K562 (cell line): ENCODE results near the gene SIRT5. TPM values are rescaled to one million over a fixed set of nuclear protein-coding genes. Genes with fewer than 3 reads are reported as not detected.
A peak's percentile ranks its signal among the peaks of the same experiment; 100 is the strongest.

Experiments used
- ATAC-seq: fragments of 200-7000 bp; cut with Tn5 transposase; 3 replicates; pipeline ENCODE4 v1.9.1; 2020; ENCODE audit warnings: moderate library complexity
- BruUV-seq: library from RNA; stranded (reverse); fragments of 400-500 nt; replicated peaks from 2 replicates; lab custom pipeline; 2021; lab: Mats Ljungman, UMichigan
- CTCF ChIA-PET: fragments of 300-600 bp; formaldehyde crosslinking; extraction: SDS; loops from one replicate; lab custom pipeline; 2021; ENCODE audit warnings: low intra/inter-chr PET ratio; lab: Yijun Ruan, JAX
- POLR2A ChIA-PET: fragments of 300-600, 350-650 bp; sonication (Branson Sonifier 250); formaldehyde crosslinking; extraction: SDS; loops from one replicate; lab custom pipeline; 2021; ENCODE audit warnings: antibody characterized with exemption, inconsistent platforms; lab: Yijun Ruan, JAX
- DNase-seq, 4 experiments: peaks; one replicate each; pipeline versions ENCODE4 v3.0.0 to v3.0.0-alpha.2; 2011 to 2018; ENCODE audit warnings: low spot score in 3 of 4, mixed read lengths in 3 of 4; ENCODE audit errors: extremely low read depth in 1 of 4
- FAIRE-seq: peaks from 2 replicates; lab custom pipeline; 2011; peaks lifted over from hg19 to GRCh38; lab: Jason Lieb, UNC
- H2AFZ ChIP-seq: 2 replicates; pipeline ENCODE4 v1.6.0; 2011; ENCODE audit warnings: low read depth, low read length, control low read depth, inconsistent platforms
- H3K27ac ChIP-seq: fragments of 200-600 bp; 3 replicates; pipeline ENCODE4 v1.8.0; 2011; ENCODE audit warnings: low read depth, mild to moderate bottlenecking, control low read depth, inconsistent platforms, low read length, moderate library complexity, mixed read lengths; ENCODE audit errors: extremely low read depth
- H3K27me3 ChIP-seq, 2 experiments: fragments of 300-600 bp in 1 of 2; 2 replicates in 1 of 2; 3 replicates in 1 of 2; pipeline versions ENCODE4 v1.6.0 to v1.8.0; 2011; ENCODE audit warnings: inconsistent platforms in 2 of 2, low read length in 2 of 2, mild to moderate bottlenecking in 1 of 2, mixed read lengths in 1 of 2, moderate library complexity in 1 of 2; ENCODE audit not compliant: control insufficient read depth in 2 of 2, insufficient read depth in 2 of 2
- H3K36me3 ChIP-seq: fragments of 300-600 bp; 3 replicates; pipeline ENCODE4 v1.8.0; 2011; ENCODE audit warnings: mild to moderate bottlenecking, low read length, inconsistent platforms; ENCODE audit not compliant: control insufficient read depth, insufficient read depth
- H3K4me1 ChIP-seq, 2 experiments: fragments of 200-600 bp in 1 of 2; replicated peaks in 1 of 2; 2 replicates in 1 of 2; 3 replicates in 1 of 2; pipeline versions ENCODE4 v1.5.1 to v1.8.0; 2011; ENCODE audit warnings: inconsistent platforms in 2 of 2, low read length in 2 of 2, mild to moderate bottlenecking in 1 of 2, mixed read lengths in 1 of 2, moderate library complexity in 1 of 2; ENCODE audit not compliant: control insufficient read depth in 2 of 2, insufficient read depth in 2 of 2
- H3K4me2 ChIP-seq: 2 replicates; pipeline ENCODE4 v1.6.1; 2011; ENCODE audit warnings: low read length, control low read depth, inconsistent platforms, mixed read lengths; ENCODE audit not compliant: insufficient read depth
- H3K4me3 ChIP-seq: fragments of 200-600 bp; sonication (generic), shearing (Covaris generic); 2 replicates; pipeline ENCODE4 v1.5.1; 2016; ENCODE audit warnings: control low read depth, inconsistent platforms
- H3K79me2 ChIP-seq: fragments of 200-600 bp; 3 replicates; pipeline ENCODE4 v1.8.0; 2011; ENCODE audit warnings: low read length, inconsistent platforms; ENCODE audit not compliant: control insufficient read depth, insufficient read depth
- H3K9ac ChIP-seq, 2 experiments: 2 replicates each; pipeline versions ENCODE4 v1.6.0 to v1.6.1; 2011; ENCODE audit warnings: low read depth in 2 of 2, low read length in 2 of 2, control low read depth in 1 of 2, inconsistent platforms in 1 of 2, mild to moderate bottlenecking in 1 of 2, mixed read lengths in 1 of 2; ENCODE audit not compliant: insufficient read depth in 1 of 2
- H3K9me1 ChIP-seq: one replicate; pipeline ENCODE4 v1.6.0; 2011; ENCODE audit warnings: inconsistent platforms, mild to moderate bottlenecking, low read length, moderate library complexity; ENCODE audit not compliant: control insufficient read depth, insufficient read depth
- H3K9me3 ChIP-seq: replicated peaks from 2 replicates; pipeline ENCODE4 v1.5.1; 2011; ENCODE audit warnings: low read depth, low read length, inconsistent platforms; ENCODE audit not compliant: control insufficient read depth, insufficient read depth
- H4K20me1 ChIP-seq: replicated peaks from 2 replicates; pipeline ENCODE4 v1.6.1; 2011; ENCODE audit warnings: low read length, inconsistent platforms, mixed read lengths; ENCODE audit not compliant: control insufficient read depth, insufficient read depth
- ARID1B ChIP-seq: fragments of 450-650 bp; IDR thresholded peaks from 2 replicates; pipeline ENCODE4 v1.6.1; 2016; ENCODE audit warnings: antibody characterized with exemption, mild to moderate bottlenecking, inconsistent platforms
- CBFA2T3 ChIP-seq: fragments of 450-650 bp; IDR thresholded peaks from 2 replicates; pipeline ENCODE4 v1.6.1; 2017
- GATA2 ChIP-seq: sonication (generic); formaldehyde crosslinking; IDR thresholded peaks from 2 replicates; pipeline ENCODE4 v1.4.0; 2020; ENCODE audit warnings: mild to moderate bottlenecking, missing genetic modification reagents
- KAT7 ChIP-seq: sonication (generic); formaldehyde crosslinking; IDR thresholded peaks from 2 replicates; pipeline ENCODE4 v1.8.0; 2022; ENCODE audit warnings: missing genetic modification reagents, mild to moderate bottlenecking, borderline replicate concordance
- NCOA4 ChIP-seq: fragments of 450-650 bp; IDR thresholded peaks from 2 replicates; pipeline ENCODE4 v1.6.1; 2018; ENCODE audit warnings: mild to moderate bottlenecking; ENCODE audit not compliant: partially characterized antibody
- NFE2L1 ChIP-seq: fragments of 450-650 bp; IDR thresholded peaks from 2 replicates; pipeline ENCODE4 v1.6.1; 2016; ENCODE audit warnings: missing genetic modification characterization, low read depth, mild to moderate bottlenecking, missing compliant biosample characterization, moderate library complexity, borderline replicate concordance
- PHTF2 ChIP-seq: fragments of 250-450 bp; sonication (Bioruptor Pico); IDR thresholded peaks from 2 replicates; pipeline ENCODE4 v1.5.0; 2021; ENCODE audit warnings: mild to moderate bottlenecking
- SREBF2 ChIP-seq: sonication (generic); formaldehyde crosslinking; IDR thresholded peaks from 2 replicates; pipeline ENCODE4 v1.4.0; 2020; ENCODE audit warnings: mild to moderate bottlenecking, missing genetic modification reagents
- TAL1 ChIP-seq: fragments of 450-650 bp; IDR thresholded peaks from 2 replicates; pipeline ENCODE4 v1.6.1; 2016; ENCODE audit warnings: mild to moderate bottlenecking
- TCF3 ChIP-seq: sonication (generic); formaldehyde crosslinking; IDR thresholded peaks from 2 replicates; pipeline ENCODE4 v1.4.0; 2020; ENCODE audit warnings: mild to moderate bottlenecking, missing genetic modification reagents
- TEAD4 ChIP-seq, 2 experiments: sonication (generic) in 1 of 2; formaldehyde crosslinking in 1 of 2; IDR thresholded peaks; 2 replicates each; pipeline versions ENCODE4 v1.6.1 to v1.8.0; 2012 to 2022; ENCODE audit warnings: borderline replicate concordance in 1 of 2, inconsistent platforms in 1 of 2, low read length in 1 of 2, mild to moderate bottlenecking in 1 of 2, missing genetic modification reagents in 1 of 2
- ZBED1 ChIP-seq: IDR thresholded peaks from 2 replicates; pipeline ENCODE4 v1.6.1; 2014
- ZBTB17 ChIP-seq: fragments of 450-650 bp; formaldehyde crosslinking; IDR thresholded peaks from 2 replicates; pipeline ENCODE4 v1.4.0; 2020; ENCODE audit warnings: mild to moderate bottlenecking
- ZBTB7A ChIP-seq: IDR thresholded peaks from 2 replicates; pipeline ENCODE4 v1.6.1; 2011; ENCODE audit warnings: low read depth, mild to moderate bottlenecking, low read length, moderate library complexity, borderline replicate concordance; ENCODE audit not compliant: control insufficient read depth
- ZFP30 ChIP-seq: fragments of 250-450 bp; sonication (Bioruptor Pico); IDR thresholded peaks from 2 replicates; pipeline ENCODE4 v1.8.0; 2022; ENCODE audit warnings: moderate library complexity, mild to moderate bottlenecking, inconsistent platforms, borderline replicate concordance
- ZNF764 ChIP-seq: fragments of 250-450 bp; sonication (Bioruptor Pico); IDR thresholded peaks from 2 replicates; pipeline ENCODE4 v1.4.0; 2020; ENCODE audit warnings: low read depth, mild to moderate bottlenecking, moderate library complexity
- in situ Hi-C: fragments of 300-500 bp; cut with MboI; formaldehyde crosslinking; loops from 4 replicates; pipeline ENCODE4 v1.15.0; 2018; ENCODE audit warnings: inconsistent platforms, mixed read lengths
- intact Hi-C: fragments of 100-400 bp; cut with micrococcal nuclease; formaldehyde crosslinking; loops from 2 replicates; pipeline ENCODE4 v1.14.2; 2022
- polyA plus RNA-seq, 8 experiments: library from polyadenylated mRNA; depleted of rRNA in 4 of 8; stranded (reverse) in 5 of 8; unstranded in 3 of 8; fragments of >200 nt; fragmentation: Nextera tagmentation in 2 of 8; fragmentation: Illumina TruSeq in 1 of 8; extraction: Ambion mirVana in 2 of 8; extraction: Trizol in 1 of 8; gene quantifications; 2 replicates each; pipeline versions ENCODE4 v1.2.1 to v1.2.3, GENCODE V29; 2011 to 2014; ENCODE audit warnings: inconsistent platforms in 1 of 8, missing spikeins in 1 of 8
- total RNA-seq, 7 experiments: library from RNA; depleted of rRNA in 6 of 7; stranded (reverse); fragments of >200 nt in 6 of 7; fragmentation: Illumina TruSeq in 2 of 7; extraction: Trizol in 2 of 7; gene quantifications; 2 replicates each; pipeline versions ENCODE4 v1.2.1 to v1.2.3, GENCODE V29; 2011 to 2021; ENCODE audit warnings: low replicate concordance in 1 of 7
- TF ChIP-seq, protein P1 (sequence below): fragments of 250-450 bp; sonication (Bioruptor Pico); IDR thresholded peaks from 2 replicates; pipeline ENCODE4 v1.4.0; 2020; ENCODE audit warnings: mild to moderate bottlenecking, moderate library complexity
- TF ChIP-seq, protein P2 (sequence below): sonication (generic); formaldehyde crosslinking; IDR thresholded peaks from 2 replicates; pipeline ENCODE4 v1.8.1; 2022; ENCODE audit warnings: missing genetic modification reagents
- TF ChIP-seq, protein P3 (sequence below), 2 experiments: IDR thresholded peaks in 1 of 2; conservative IDR thresholded peaks in 1 of 2; 2 replicates each; pipeline ENCODE4 v1.6.1; 2016; ENCODE audit warnings: low read depth in 2 of 2, mild to moderate bottlenecking in 1 of 2, missing compliant biosample characterization in 1 of 2, missing genetic modification characterization in 1 of 2, moderate library complexity in 1 of 2

Gene SIRT5
- total and polyA plus RNA-seq, 9 of the 15 experiments (the other 6 are each of a cell fraction or from before 2014, with no cell fraction given) = 2.1 to 15.7 (median 11.4) TPM

GRCh38 chr6:13550656-13551055, 23.7 kb upstream of the SIRT5 start:
- DNase-seq (no peak), ATAC-seq (no peak), FAIRE-seq (no peak)
- Histone ChIP-seq H3K9me1 (no peaks in the 10 kb centered on the region), H4K20me1 (no peaks in the 10 kb centered on the region), H3K4me1 (peaks cover 3 to 4% of the 10 kb centered on the region in 2 experiments; a peak in 2 of 5 replicates), H3K79me2 (no peaks in the 10 kb centered on the region), H3K27ac (no peak overlapping the region), H3K4me3 (no peak overlapping the region), H3K9me3 (no peaks in the 10 kb centered on the region), H3K9ac (no peak overlapping the region), H3K4me2 (no peak overlapping the region), H2AFZ (no peak overlapping the region), H3K27me3 (no peaks in the 10 kb centered on the region), H3K36me3 (no peaks in the 10 kb centered on the region)
- BruUV-seq = no TSS peak
- in situ Hi-C loops (no loop called here), intact Hi-C loops (no loop called here)
- ChIA-PET CTCF (no interaction called here), POLR2A (no interaction called here)
- no peak for TF ChIP-seq ZBED1
- TF ChIP-seq SREBF2 = no peak
- TF ChIP-seq NCOA4 = no peak
- TF ChIP-seq, protein P1, sequence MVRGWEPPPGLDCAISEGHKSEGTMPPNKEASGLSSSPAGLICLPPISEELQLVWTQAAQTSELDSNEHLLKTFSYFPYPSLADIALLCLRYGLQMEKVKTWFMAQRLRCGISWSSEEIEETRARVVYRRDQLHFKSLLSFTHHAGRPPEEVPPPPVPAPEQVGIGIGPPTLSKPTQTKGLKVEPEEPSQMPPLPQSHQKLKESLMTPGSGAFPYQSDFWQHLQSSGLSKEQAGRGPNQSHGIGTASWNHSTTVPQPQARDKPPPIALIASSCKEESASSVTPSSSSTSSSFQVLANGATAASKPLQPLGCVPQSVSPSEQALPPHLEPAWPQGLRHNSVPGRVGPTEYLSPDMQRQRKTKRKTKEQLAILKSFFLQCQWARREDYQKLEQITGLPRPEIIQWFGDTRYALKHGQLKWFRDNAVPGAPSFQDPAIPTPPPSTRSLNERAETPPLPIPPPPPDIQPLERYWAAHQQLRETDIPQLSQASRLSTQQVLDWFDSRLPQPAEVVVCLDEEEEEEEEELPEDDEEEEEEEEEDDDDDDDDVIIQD (CRISPR knock-in tag) = no peak
- TF ChIP-seq ZBTB7A = no peak
- peak; percentile 51; the same call in 1 of the 2 replicates for TF ChIP-seq ARID1B
- no peak for TF ChIP-seq PHTF2 (CRISPR knock-in tag)
- peak; percentile 75; the same call in 1 of the 2 replicates for TF ChIP-seq TEAD4 (IDR thresholded peaks at IDR 0.05; ENCODE audit: low read length)
- no peak for TF ChIP-seq TEAD4 (CRISPR knock-in tag; IDR thresholded peaks at IDR 0.05; ENCODE audit: borderline replicate concordance)
- TF ChIP-seq KAT7 (CRISPR knock-in tag) = no peak
- TF ChIP-seq ZBTB17 (CRISPR knock-in tag) = no peak
- peak; percentile 23; the same call in 1 of the 2 replicates for TF ChIP-seq TAL1
- TF ChIP-seq, protein P2, sequence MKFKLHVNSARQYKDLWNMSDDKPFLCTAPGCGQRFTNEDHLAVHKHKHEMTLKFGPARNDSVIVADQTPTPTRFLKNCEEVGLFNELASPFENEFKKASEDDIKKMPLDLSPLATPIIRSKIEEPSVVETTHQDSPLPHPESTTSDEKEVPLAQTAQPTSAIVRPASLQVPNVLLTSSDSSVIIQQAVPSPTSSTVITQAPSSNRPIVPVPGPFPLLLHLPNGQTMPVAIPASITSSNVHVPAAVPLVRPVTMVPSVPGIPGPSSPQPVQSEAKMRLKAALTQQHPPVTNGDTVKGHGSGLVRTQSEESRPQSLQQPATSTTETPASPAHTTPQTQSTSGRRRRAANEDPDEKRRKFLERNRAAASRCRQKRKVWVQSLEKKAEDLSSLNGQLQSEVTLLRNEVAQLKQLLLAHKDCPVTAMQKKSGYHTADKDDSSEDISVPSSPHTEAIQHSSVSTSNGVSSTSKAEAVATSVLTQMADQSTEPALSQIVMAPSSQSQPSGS (CRISPR knock-in tag) = no peak
- TF ChIP-seq CBFA2T3 = peak; percentile 41
- TF ChIP-seq, protein P3, sequence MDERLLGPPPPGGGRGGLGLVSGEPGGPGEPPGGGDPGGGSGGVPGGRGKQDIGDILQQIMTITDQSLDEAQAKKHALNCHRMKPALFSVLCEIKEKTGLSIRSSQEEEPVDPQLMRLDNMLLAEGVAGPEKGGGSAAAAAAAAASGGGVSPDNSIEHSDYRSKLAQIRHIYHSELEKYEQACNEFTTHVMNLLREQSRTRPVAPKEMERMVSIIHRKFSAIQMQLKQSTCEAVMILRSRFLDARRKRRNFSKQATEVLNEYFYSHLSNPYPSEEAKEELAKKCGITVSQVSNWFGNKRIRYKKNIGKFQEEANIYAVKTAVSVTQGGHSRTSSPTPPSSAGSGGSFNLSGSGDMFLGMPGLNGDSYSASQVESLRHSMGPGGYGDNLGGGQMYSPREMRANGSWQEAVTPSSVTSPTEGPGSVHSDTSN (CRISPR knock-in tag; IDR thresholded peaks at IDR 0.05; ENCODE audit: low read depth) = no peak
- TF ChIP-seq, protein P3 (tag; conservative IDR thresholded peaks at IDR 0.05; ENCODE audit: low read depth) = no peak
- TF ChIP-seq ZNF764 (CRISPR knock-in tag) = no peak
- no peak for TF ChIP-seq NFE2L1 (tag)
- TF ChIP-seq GATA2 = peak; percentile 34; the same call in 1 of the 2 replicates
- TF ChIP-seq TCF3 (CRISPR knock-in tag) = peak; percentile 52; the same call in 1 of the 2 replicates
- no peak for TF ChIP-seq ZFP30 (CRISPR knock-in tag)
